Stomach (tissue), 4 donors: ENCODE results near the gene EMX2.

ENCODE experiments used
- CTCF ChIP-seq, 7 experiments: fragments of 450-650 bp in 4 of 7; fragments of 200-600 bp in 3 of 7; sonication (generic) in 3 of 7; IDR thresholded peaks; one replicate each; pipeline ENCODE4 v1.5.1; 2016 to 2019; ENCODE audit warnings: antibody characterized with exemption in 7 of 7, control low read depth in 2 of 7, mild to moderate bottlenecking in 1 of 7
- EP300 ChIP-seq: sonication (generic); formaldehyde crosslinking; IDR thresholded peaks from one replicate; pipeline ENCODE4 v1.6.1; 2017; ENCODE audit warnings: antibody characterized with exemption
- POLR2A ChIP-seq, 4 donors: fragments of 450-650 bp; IDR thresholded peaks; one replicate each; pipeline ENCODE4 v1.6.1; 2016; ENCODE audit warnings: antibody characterized with exemption in 4 of 4, control low read depth in 2 of 4, mild to moderate bottlenecking in 1 of 4, moderate library complexity in 1 of 4

- TF ChIP-seq CTCF (IDR thresholded peaks at IDR 0.05), result no peak
- no peak for TF ChIP-seq POLR2A (IDR thresholded peaks at IDR 0.05)
- TF ChIP-seq EP300, result no peak
Measured at GRCh38 chr10:117570880-117571279, 28.3 kb downstream of the EMX2 start.
